ENCODE data around the gene C19orf73.

GRCh38 chr19:49081273-49081672 is 37.7 kb downstream of the C19orf73 start:
- TF ChIP-seq CTCF (IDR thresholded peaks at IDR 0.05), result no peak
- no peak for TF ChIP-seq POLR2A (IDR thresholded peaks at IDR 0.05)
